Neural cell (in vitro differentiated cells): ENCODE results near the gene SIL1. TPM values are rescaled to one million over a fixed set of nuclear protein-coding genes. Genes with fewer than 3 reads are reported as not detected.

Experiments
- H2AFZ ChIP-seq: fragments of 200-600, 300-800 bp; sonication (generic), shearing (Covaris generic); 2 replicates; pipeline ENCODE4 v1.6.0; 2014; ENCODE audit warnings: low read depth, mild to moderate bottlenecking, antibody characterized with exemption, low read length, moderate library complexity
- H3F3A ChIP-seq: fragments of 200-600 bp; shearing (Covaris generic); 2 replicates; pipeline ENCODE4 v1.6.1; 2016; ENCODE audit warnings: mild to moderate bottlenecking, moderate library complexity, mixed read lengths, antibody characterized with exemption, low read length; ENCODE audit not compliant: insufficient read depth, poor library complexity, severe bottlenecking
- H3K27ac ChIP-seq: fragments of 200-600, 300-800 bp; sonication (generic), shearing (Covaris generic); 2 replicates; pipeline ENCODE4 v1.5.1; 2014; ENCODE audit warnings: mild to moderate bottlenecking, low read length, moderate library complexity
- H3K27me3 ChIP-seq: fragments of 300-800, 200-600 bp; sonication (generic), shearing (Covaris generic); 2 replicates; pipeline ENCODE4 v1.6.0; 2014; ENCODE audit warnings: mild to moderate bottlenecking, low read depth, low read length, moderate library complexity; ENCODE audit not compliant: insufficient read depth
- H3K36me3 ChIP-seq: fragments of 300-800, 200-600 bp; sonication (generic), shearing (Covaris generic); 2 replicates; pipeline ENCODE4 v1.5.1; 2014; ENCODE audit warnings: mild to moderate bottlenecking, antibody characterized with exemption, low read length, moderate library complexity; ENCODE audit not compliant: insufficient read depth
- H3K4me2 ChIP-seq: fragments of 300-800, 200-600 bp; sonication (generic), shearing (Covaris generic); 2 replicates; pipeline ENCODE4 v1.6.0; 2014; ENCODE audit warnings: mild to moderate bottlenecking, low read length
- H3K4me3 ChIP-seq: fragments of 300-800, 200-600 bp; sonication (generic), shearing (Covaris generic); 2 replicates; pipeline ENCODE4 v1.5.1; 2014; ENCODE audit warnings: mild to moderate bottlenecking, low read length, moderate library complexity
- H3K79me2 ChIP-seq: fragments of 200-600 bp; shearing (Covaris generic); replicated peaks from 2 replicates; pipeline ENCODE4 v1.6.0; 2014; ENCODE audit warnings: mild to moderate bottlenecking, low read length, moderate library complexity; ENCODE audit not compliant: insufficient read depth
- H3K9ac ChIP-seq: fragments of 300-800, 200-600 bp; sonication (generic), shearing (Covaris generic); 2 replicates; pipeline ENCODE4 v1.6.1; 2016; ENCODE audit warnings: mild to moderate bottlenecking, low read length, mixed read lengths
- H3K9me2 ChIP-seq: fragments of 200-600 bp; shearing (Covaris generic); 2 replicates; pipeline ENCODE4 v1.6.1; 2016; ENCODE audit warnings: mild to moderate bottlenecking, low read length, mixed read lengths; ENCODE audit not compliant: insufficient read depth
- H3K9me3 ChIP-seq: fragments of 200-600, 300-800 bp; sonication (generic), shearing (Covaris generic); 2 replicates; pipeline ENCODE4 v1.6.1; 2016; ENCODE audit warnings: mild to moderate bottlenecking, mixed run types, low read length, moderate library complexity, mixed read lengths
- H4K20me1 ChIP-seq: fragments of 200-600 bp; shearing (Covaris generic); 2 replicates; pipeline ENCODE4 v1.6.1; 2016; ENCODE audit warnings: mild to moderate bottlenecking, mixed run types; ENCODE audit not compliant: insufficient read depth
- EP300 ChIP-seq: fragments of 450-650 bp; conservative IDR thresholded peaks from 2 replicates; pipeline ENCODE4 v1.6.1; 2014; ENCODE audit warnings: antibody characterized with exemption, mild to moderate bottlenecking, moderate library complexity; ENCODE audit not compliant: poor library complexity, severe bottlenecking
- EZH2 ChIP-seq: fragments of 200-600, 300-800 bp; shearing (Covaris generic), sonication (generic); IDR thresholded peaks from 2 replicates; pipeline ENCODE4 v1.6.1; 2014; ENCODE audit warnings: antibody characterized with exemption, low read length, borderline replicate concordance, mild to moderate bottlenecking; ENCODE audit not compliant: insufficient read depth, poor library complexity, severe bottlenecking
- MXI1 ChIP-seq: fragments of 450-650 bp; conservative IDR thresholded peaks from 2 replicates; pipeline ENCODE4 v1.6.1; 2014; ENCODE audit warnings: antibody characterized with exemption, mild to moderate bottlenecking; ENCODE audit not compliant: poor library complexity, severe bottlenecking
- POLR2AphosphoS5 ChIP-seq: IDR thresholded peaks from 2 replicates; pipeline ENCODE4 v1.6.1; 2012
- RAD21 ChIP-seq: fragments of 450-650 bp; conservative IDR thresholded peaks from 2 replicates; pipeline ENCODE4 v1.6.1; 2014; ENCODE audit warnings: antibody characterized with exemption, mild to moderate bottlenecking, moderate library complexity
- SMC3 ChIP-seq: fragments of 450-650 bp; conservative IDR thresholded peaks from 2 replicates; pipeline ENCODE4 v1.6.1; 2014; ENCODE audit warnings: antibody characterized with exemption, mild to moderate bottlenecking, moderate library complexity; ENCODE audit not compliant: poor library complexity
- TAF1 ChIP-seq: IDR thresholded peaks from 2 replicates; pipeline ENCODE4 v1.6.1; 2012; ENCODE audit warnings: low read depth
- polyA plus RNA-seq: library from polyadenylated mRNA; depleted of rRNA; stranded (reverse); fragments of >200 nt; gene quantifications from 2 replicates; pipeline ENCODE4 v1.2.3, GENCODE V29; 2014
- TF ChIP-seq, protein P1 (sequence below): IDR thresholded peaks from 2 replicates; pipeline ENCODE4 v1.6.1; 2012; ENCODE audit warnings: borderline replicate concordance
- TF ChIP-seq, protein P2 (sequence below): fragments of 450-650 bp; IDR thresholded peaks from 2 replicates; pipeline ENCODE4 v1.5.1; 2014; ENCODE audit warnings: antibody characterized with exemption, mild to moderate bottlenecking, moderate library complexity; ENCODE audit not compliant: poor library complexity, severe bottlenecking

Gene SIL1
- polyA plus RNA-seq, 1 donor from 2014 or later, result 4.7 TPM

DNA sequence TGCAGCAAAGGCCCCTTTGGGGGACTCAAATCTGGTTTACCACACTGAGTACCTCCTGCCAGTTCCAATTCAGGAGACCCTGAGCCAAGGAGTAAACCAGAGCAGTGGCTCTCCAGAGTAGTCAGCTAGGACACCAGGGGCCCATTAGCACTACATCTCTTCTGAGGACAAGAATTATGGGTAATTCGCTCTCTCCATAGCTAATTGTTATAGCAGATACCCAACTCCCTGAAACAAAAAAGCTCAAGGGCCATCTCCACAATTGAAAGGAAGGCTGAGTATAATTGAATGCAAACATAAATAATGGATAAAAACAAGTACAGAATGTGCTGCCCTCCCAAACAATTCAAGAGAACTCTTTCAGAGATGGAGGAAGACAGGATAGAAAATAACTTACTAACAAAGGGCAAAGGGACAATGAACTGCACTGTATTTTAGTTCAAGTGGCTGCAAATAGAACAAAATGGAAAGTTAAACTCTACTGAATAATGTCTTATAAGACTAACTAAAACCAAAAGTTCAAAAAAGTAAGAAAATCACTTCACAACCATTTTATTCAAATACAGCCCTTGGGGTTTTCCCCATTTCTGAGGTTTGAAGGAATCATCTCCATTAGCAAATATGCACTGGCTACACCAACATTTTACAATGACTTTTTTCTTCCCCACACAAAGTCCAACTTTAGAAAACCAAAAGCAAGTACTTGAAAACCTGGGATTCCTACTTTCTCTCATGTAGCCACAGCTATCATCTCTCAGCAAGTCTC, 118.8 kb downstream of the SIL1 start:
- Histone ChIP-seq H3K4me3 (no peak overlapping the region), H3K9me3 (no peaks in the 10 kb centered on the region), H2AFZ (no peak overlapping the region), H3F3A (no peaks in the 10 kb centered on the region), H3K27me3 (no peaks in the 10 kb centered on the region), H3K9ac (no peak overlapping the region), H3K9me2 (no peaks in the 10 kb centered on the region), H4K20me1 (no peaks in the 10 kb centered on the region), H3K79me2 (no peaks in the 10 kb centered on the region), H3K27ac (no peak overlapping the region), H3K36me3 (no peaks in the 10 kb centered on the region), H3K4me2 (no peak overlapping the region)
- TF ChIP-seq, protein P1, sequence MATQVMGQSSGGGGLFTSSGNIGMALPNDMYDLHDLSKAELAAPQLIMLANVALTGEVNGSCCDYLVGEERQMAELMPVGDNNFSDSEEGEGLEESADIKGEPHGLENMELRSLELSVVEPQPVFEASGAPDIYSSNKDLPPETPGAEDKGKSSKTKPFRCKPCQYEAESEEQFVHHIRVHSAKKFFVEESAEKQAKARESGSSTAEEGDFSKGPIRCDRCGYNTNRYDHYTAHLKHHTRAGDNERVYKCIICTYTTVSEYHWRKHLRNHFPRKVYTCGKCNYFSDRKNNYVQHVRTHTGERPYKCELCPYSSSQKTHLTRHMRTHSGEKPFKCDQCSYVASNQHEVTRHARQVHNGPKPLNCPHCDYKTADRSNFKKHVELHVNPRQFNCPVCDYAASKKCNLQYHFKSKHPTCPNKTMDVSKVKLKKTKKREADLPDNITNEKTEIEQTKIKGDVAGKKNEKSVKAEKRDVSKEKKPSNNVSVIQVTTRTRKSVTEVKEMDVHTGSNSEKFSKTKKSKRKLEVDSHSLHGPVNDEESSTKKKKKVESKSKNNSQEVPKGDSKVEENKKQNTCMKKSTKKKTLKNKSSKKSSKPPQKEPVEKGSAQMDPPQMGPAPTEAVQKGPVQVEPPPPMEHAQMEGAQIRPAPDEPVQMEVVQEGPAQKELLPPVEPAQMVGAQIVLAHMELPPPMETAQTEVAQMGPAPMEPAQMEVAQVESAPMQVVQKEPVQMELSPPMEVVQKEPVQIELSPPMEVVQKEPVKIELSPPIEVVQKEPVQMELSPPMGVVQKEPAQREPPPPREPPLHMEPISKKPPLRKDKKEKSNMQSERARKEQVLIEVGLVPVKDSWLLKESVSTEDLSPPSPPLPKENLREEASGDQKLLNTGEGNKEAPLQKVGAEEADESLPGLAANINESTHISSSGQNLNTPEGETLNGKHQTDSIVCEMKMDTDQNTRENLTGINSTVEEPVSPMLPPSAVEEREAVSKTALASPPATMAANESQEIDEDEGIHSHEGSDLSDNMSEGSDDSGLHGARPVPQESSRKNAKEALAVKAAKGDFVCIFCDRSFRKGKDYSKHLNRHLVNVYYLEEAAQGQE, result no peak
- TF ChIP-seq EZH2 (no peak), TAF1 (no peak), MXI1 (no peak), RAD21 (no peak), EP300 (no peak), POLR2AphosphoS5 (no peak), SMC3 (no peak)
- TF ChIP-seq, protein P2, sequence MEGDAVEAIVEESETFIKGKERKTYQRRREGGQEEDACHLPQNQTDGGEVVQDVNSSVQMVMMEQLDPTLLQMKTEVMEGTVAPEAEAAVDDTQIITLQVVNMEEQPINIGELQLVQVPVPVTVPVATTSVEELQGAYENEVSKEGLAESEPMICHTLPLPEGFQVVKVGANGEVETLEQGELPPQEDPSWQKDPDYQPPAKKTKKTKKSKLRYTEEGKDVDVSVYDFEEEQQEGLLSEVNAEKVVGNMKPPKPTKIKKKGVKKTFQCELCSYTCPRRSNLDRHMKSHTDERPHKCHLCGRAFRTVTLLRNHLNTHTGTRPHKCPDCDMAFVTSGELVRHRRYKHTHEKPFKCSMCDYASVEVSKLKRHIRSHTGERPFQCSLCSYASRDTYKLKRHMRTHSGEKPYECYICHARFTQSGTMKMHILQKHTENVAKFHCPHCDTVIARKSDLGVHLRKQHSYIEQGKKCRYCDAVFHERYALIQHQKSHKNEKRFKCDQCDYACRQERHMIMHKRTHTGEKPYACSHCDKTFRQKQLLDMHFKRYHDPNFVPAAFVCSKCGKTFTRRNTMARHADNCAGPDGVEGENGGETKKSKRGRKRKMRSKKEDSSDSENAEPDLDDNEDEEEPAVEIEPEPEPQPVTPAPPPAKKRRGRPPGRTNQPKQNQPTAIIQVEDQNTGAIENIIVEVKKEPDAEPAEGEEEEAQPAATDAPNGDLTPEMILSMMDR, result no peak

DNA sequence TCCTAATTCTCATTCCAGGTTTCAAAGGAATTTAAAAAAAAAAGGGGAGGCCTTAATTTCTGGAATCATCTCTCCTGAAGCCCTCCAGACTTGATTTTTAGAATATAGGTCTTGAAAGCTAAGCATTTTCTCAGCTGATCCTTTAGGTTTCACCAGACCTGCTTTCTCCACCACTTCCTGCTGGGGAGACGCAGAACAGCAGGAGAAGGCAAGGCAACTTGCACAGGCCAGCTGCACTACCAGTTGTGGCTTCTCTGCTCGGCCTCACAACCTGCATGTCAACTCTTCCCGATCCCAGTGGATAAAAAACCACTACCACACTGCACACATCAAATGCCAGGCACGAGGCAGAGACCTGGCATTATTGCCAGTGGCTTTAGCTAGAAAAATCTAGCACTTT, 119.8 kb downstream of the SIL1 start:
- no peaks in the 10 kb centered on the region for H3K79me2 ChIP-seq
- H2AFZ ChIP-seq, result no peak overlapping the region
- no peaks in the 10 kb centered on the region for H3K27me3 ChIP-seq
- TF ChIP-seq TAF1, result no peak
- TF ChIP-seq SMC3, result no peak
- TF ChIP-seq POLR2AphosphoS5, result no peak
- TF ChIP-seq EZH2, result no peak
- no peak for TF ChIP-seq RAD21
- no peak for TF ChIP-seq EP300
- TF ChIP-seq, protein P2, result no peak
- TF ChIP-seq, protein P1, result no peak
- TF ChIP-seq MXI1, result no peak
- H3K9me3 ChIP-seq, result no peaks in the 10 kb centered on the region
- H3K36me3 ChIP-seq, result no peaks in the 10 kb centered on the region
- H3K4me3 ChIP-seq, result no peak overlapping the region
- no peak overlapping the region for H3K9ac ChIP-seq
- no peak overlapping the region for H3K27ac ChIP-seq
- H3K9me2 ChIP-seq, result no peaks in the 10 kb centered on the region
- H4K20me1 ChIP-seq, result no peaks in the 10 kb centered on the region
- no peak overlapping the region for H3K4me2 ChIP-seq
- no peaks in the 10 kb centered on the region for H3F3A ChIP-seq
